HUES48 (cell line): ENCODE measurements around the gene TNN.

ENCODE experiments used
- H3K27ac ChIP-seq: one replicate; pipeline ENCODE4 v1.7.0; 2013; ENCODE audit warnings: low read depth, low read length, inconsistent platforms
- H3K27me3 ChIP-seq: 2 replicates; pipeline ENCODE4 v1.6.1; 2013; ENCODE audit warnings: mild to moderate bottlenecking, low read length; ENCODE audit not compliant: control insufficient read depth, insufficient read depth
- H3K36me3 ChIP-seq: 2 replicates; pipeline ENCODE4 v1.6.1; 2013; ENCODE audit warnings: low read length; ENCODE audit not compliant: control insufficient read depth, insufficient read depth
- H3K4me1 ChIP-seq: 2 replicates; pipeline ENCODE4 v1.6.1; 2013; ENCODE audit warnings: mild to moderate bottlenecking, low read length; ENCODE audit not compliant: control insufficient read depth, insufficient read depth
- H3K4me3 ChIP-seq: 2 replicates; pipeline ENCODE4 v1.5.1; 2013; ENCODE audit warnings: mild to moderate bottlenecking, low read depth, low read length
- H3K9ac ChIP-seq: 2 replicates; pipeline ENCODE4 v1.6.1; 2013; ENCODE audit warnings: mild to moderate bottlenecking, low read depth, low read length, moderate library complexity
- H3K9me3 ChIP-seq: 2 replicates; pipeline ENCODE4 v1.6.1; 2013; ENCODE audit warnings: low read length; ENCODE audit not compliant: control insufficient read depth, insufficient read depth

The TNN gene

GRCh38 chr1:175146529-175147213 is 79.0 kb downstream of the TNN start:
- no peak overlapping the region for H3K27ac ChIP-seq

DNA sequence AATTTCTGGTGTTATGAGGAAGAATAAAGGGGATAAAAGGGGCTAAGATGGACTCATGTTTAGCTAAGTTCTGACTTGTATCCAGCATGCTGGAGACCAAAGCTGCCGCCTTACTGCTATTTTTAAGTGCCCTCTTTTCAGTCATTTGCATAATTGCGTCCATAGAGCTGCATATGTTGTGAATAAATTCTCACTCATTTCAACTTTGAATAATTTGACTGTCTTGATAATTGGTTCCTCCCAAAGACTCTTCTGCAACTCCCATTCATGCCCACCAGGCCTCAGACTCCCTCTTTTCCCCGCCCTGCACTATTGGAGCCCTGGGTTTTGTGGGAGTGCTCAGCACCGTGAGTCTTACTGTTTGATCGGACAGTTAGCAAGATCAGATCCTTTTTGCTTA is 79.9 kb downstream of the TNN start:
- Histone ChIP-seq H3K27me3 (peaks cover 14% of the 10 kb centered on the region), H3K4me3 (no peak overlapping the region), H3K9me3 (no peaks in the 10 kb centered on the region), H3K27ac (no peak overlapping the region), H3K4me1 (peaks cover 8% of the 10 kb centered on the region), H3K9ac (no peak overlapping the region), H3K36me3 (no peaks in the 10 kb centered on the region)

More at GRCh38 chr1:175146529-175147213, 79.0 kb downstream of the TNN start:
- Histone ChIP-seq H3K4me1 (0 out of 2 replicates have a peak, but pooled peaks cover 1% of the 10 kb centered on the region), H3K4me3 (no peak overlapping the region; the same call in 1 of the 2 replicates), H3K27me3 (peaks cover 14% of the 10 kb centered on the region), H3K9ac (no peak overlapping the region), H3K36me3 (no peaks in the 10 kb centered on the region), H3K9me3 (no peaks in the 10 kb centered on the region)

- Histone ChIP-seq H3K4me1 (peaks cover 11% of the 10 kb centered on the region), H3K9ac (no peak overlapping the region), H3K27ac (no peak overlapping the region), H3K36me3 (no peaks in the 10 kb centered on the region), H3K9me3 (no peaks in the 10 kb centered on the region), H3K27me3 (peaks cover 14% of the 10 kb centered on the region), H3K4me3 (no peak overlapping the region)
These were observed 80.4 kb downstream of the TNN start for GRCh38 chr1:175148068-175148467.

DNA sequence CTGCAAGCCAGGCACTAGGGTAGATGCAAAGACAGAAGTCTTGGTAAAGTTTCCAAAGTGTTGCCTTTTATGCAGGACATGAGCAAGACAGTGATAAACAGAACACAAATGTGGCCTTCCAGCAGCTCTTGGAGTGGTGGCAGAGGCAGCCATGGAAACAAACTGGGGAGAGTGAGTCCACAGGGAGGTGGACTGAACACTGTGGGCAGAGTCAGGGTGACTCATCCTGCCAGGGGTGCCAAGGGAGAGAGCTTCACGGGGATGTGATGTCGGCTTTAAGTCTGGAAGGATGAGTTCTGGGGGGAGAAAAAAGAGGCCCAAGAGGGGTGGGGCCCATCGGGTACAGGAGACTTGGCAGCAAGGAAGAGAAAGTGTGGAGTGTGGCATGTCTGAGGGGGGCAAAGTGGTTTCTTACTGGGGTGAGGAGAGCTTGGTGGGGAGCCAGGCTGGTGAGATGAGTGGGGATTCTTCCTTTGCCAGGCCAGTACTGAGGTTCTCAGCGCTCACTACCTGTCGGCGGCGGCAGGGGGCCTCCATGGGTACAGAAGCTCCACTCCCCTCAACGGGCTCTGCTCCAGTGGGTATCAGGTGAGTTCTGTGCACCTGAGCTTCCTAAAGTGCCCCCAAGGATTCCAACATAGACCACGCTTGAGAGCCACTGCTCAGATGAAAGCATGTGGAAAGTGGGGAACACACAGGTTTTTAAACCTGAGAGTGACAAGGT is 83.1 kb downstream of the TNN start:
- Histone ChIP-seq H3K4me1 (peaks cover 11% of the 10 kb centered on the region), H3K9me3 (no peaks in the 10 kb centered on the region), H3K4me3 (no peak overlapping the region), H3K36me3 (no peaks in the 10 kb centered on the region), H3K9ac (no peak overlapping the region), H3K27me3 (peaks cover 14% of the 10 kb centered on the region), H3K27ac (no peak overlapping the region)

DNA sequence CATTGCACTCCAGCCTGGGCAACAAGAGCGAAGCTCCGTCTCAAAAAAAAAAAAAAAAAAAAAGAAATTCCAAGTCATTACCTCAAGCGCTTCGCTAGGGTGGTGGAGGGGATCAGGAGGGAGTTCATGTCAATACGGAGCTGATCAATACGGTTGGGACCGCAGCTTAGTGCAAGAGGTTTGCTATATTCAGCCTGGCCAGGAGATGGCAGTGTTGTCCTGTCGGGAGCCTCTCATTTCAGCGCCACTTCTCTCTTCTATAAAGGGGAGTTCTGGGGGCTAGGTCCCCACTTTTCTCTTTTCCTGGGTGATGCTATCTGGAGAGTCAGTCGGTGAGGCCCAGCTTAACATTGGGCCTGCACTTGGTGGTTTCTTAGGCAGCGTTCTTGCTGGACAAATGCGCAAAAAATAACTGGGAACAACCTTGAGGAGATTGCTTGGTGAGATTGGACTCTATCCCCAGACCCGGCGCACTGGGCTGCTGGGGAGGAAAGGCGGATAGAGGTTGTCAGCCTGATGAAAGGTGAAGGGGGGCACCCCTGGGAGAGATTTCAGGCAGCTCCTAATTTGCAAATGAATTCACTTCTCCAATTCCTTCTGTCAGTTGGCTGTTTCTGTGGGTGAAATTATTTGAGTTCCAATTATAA is 84.5 kb downstream of the TNN start:
- peak overlapping the region; percentile 34 for H3K27ac ChIP-seq

GRCh38 chr1:175154629-175155472 is 87.2 kb downstream of the TNN start:
- Histone ChIP-seq H3K4me3 (no peak overlapping the region), H3K36me3 (no peaks in the 10 kb centered on the region), H3K27ac (no peak overlapping the region), H3K9me3 (no peaks in the 10 kb centered on the region), H3K4me1 (peaks cover 11% of the 10 kb centered on the region), H3K9ac (no peak overlapping the region), H3K27me3 (peaks cover 14% of the 10 kb centered on the region)

More for the DNA sequence above, 84.5 kb downstream of the TNN start:
- peak overlapping the region; percentile 39; the same call in 1 of the 2 replicates for H3K4me3 ChIP-seq
- no peak overlapping the region for H3K9ac ChIP-seq
- H3K36me3 ChIP-seq, result no peaks in the 10 kb centered on the region
- H3K4me1 ChIP-seq, result peaks cover 11% of the 10 kb centered on the region
- H3K9me3 ChIP-seq, result no peaks in the 10 kb centered on the region
- H3K27me3 ChIP-seq, result peaks cover 14% of the 10 kb centered on the region

GRCh38 chr1:175155473-175155856 is 87.8 kb downstream of the TNN start:
- H3K4me3 ChIP-seq, result no peak overlapping the region
- H3K9me3 ChIP-seq, result no peaks in the 10 kb centered on the region
- H3K9ac ChIP-seq, result no peak overlapping the region
- peaks cover 11% of the 10 kb centered on the region for H3K4me1 ChIP-seq
- H3K36me3 ChIP-seq, result peaks cover 4% of the 10 kb centered on the region; the same call in 1 of the 2 replicates
- H3K27ac ChIP-seq, result no peak overlapping the region
- peaks cover 12% of the 10 kb centered on the region for H3K27me3 ChIP-seq

DNA sequence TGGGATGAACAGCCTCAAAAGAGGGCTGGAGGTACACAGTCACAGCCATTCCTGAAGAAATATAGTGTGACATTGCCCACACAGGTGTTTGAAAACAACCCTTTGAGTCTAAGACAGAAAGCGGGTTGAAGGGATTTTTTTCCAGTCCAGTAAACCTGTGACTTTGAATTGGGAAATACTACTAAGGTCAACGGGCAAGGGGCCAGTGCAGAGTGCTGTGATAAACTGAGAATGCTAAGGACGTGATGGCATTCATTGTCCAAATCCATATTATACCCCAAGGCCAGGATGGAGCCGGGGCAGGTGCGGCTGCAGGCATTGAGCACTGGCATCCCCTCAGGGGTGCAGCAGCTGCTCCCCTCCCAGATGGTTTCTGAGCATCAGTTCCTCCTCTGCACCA is 88.3 kb downstream of the TNN start:
- H3K4me1 ChIP-seq, result peaks cover 11% of the 10 kb centered on the region
- peaks cover 8% of the 10 kb centered on the region for H3K27me3 ChIP-seq
- no peak overlapping the region for H3K9ac ChIP-seq
- H3K36me3 ChIP-seq, result peaks cover 5% of the 10 kb centered on the region; the same call in 1 of the 2 replicates
- no peaks in the 10 kb centered on the region for H3K9me3 ChIP-seq
- H3K27ac ChIP-seq, result no peak overlapping the region
- no peak overlapping the region for H3K4me3 ChIP-seq

- H3K27ac ChIP-seq, result no peak overlapping the region
- no peak overlapping the region for H3K4me3 ChIP-seq
- peaks cover 6% of the 10 kb centered on the region for H3K4me1 ChIP-seq
- no peak overlapping the region for H3K9ac ChIP-seq
- no peaks in the 10 kb centered on the region for H3K27me3 ChIP-seq
- no peaks in the 10 kb centered on the region for H3K9me3 ChIP-seq
- H3K36me3 ChIP-seq, result peaks cover 5% of the 10 kb centered on the region; the same call in 1 of the 2 replicates
These were observed 89.6 kb downstream of the TNN start for GRCh38 chr1:175157200-175157599.

DNA sequence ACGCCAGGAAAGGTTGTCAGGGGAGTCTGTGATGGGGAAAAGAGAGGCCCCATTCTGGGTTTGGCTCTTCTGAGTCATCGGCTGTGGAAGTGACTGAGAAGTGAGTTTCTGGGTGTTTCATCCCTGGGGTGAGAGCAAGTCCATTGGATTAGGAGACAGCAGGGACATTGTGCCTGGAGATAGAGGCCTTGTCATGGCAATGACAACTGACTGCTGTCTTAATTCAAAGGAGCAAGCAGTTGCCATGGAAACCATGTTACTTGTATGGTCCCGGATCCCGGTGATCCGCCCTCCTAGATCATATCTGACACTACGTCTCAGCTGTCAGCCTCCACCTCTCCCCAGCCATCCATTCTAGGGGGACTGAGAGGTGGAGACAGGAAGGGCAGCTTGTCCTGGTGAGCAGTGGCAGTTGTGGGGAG is 90.5 kb downstream of the TNN start:
- H3K27me3 ChIP-seq, result no peaks in the 10 kb centered on the region
- peaks cover 5% of the 10 kb centered on the region; the same call in 1 of the 2 replicates for H3K36me3 ChIP-seq
- no peaks in the 10 kb centered on the region for H3K4me1 ChIP-seq
- no peaks in the 10 kb centered on the region for H3K9me3 ChIP-seq
- H3K4me3 ChIP-seq, result no peak overlapping the region
- H3K27ac ChIP-seq, result no peak overlapping the region
- H3K9ac ChIP-seq, result no peak overlapping the region
